ENCODE data around the gene ITGB4.

ITGB4 gene

GRCh38 chr17:75743625-75744206 lies 22.5 kb downstream of the ITGB4 start:
- DNase-seq: no peak
- intact Hi-C loops (cut with DNase I): no loop called here

GRCh38 chr17:75748706-75749105 lies 27.4 kb downstream of the ITGB4 start:
- no peak for DNase-seq
- intact Hi-C loops (cut with DNase I): no loop called here

DNA sequence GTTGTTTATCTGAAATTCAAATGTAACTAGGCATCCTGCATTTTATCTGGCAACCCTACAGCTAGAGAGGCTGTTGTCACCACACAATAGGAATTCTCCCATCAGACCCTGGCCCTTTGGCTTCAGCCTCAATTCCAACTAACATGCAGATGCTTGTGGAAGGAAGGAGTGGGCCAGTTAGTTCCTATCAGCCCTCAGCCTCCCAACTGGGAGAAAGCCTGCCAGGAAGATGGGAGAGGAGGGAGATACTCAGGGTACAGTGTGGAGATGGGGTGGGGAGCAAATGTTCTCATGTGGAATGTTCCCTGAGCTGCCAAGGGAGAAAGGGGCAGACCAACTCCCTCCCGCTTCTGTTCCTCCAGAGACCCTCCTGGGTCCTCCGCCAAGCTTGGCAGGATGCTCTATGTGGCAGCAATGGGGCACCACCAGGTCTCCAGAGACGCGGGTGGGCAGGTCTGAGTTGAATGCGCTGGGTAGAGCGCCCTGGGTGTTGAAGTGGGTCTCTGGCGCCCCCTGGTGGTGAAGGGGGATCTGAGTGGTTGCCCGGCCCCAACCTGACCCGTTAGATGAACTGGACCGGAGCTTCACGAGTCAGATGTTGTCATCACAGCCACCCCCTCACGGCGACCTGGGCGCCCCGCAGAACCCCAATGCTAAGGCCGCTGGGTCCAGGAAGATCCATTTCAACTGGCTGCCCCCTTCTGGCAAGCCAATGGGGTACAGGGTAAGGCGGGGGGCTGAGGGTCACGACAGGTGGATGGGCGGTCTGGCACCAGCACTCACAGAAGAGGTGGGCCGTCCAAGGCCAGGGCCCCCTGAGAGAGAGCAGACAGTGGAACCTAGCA lies 28.5 kb downstream of the ITGB4 start:
- DNase-seq: peak; percentile 81 to 97 (median 91)
- intact Hi-C loops (cut with DNase I): loop anchor here (5.0 kb wide), 1 partner anchor 72 kb away; no protein-coding TSS in a partner anchor

DNA sequence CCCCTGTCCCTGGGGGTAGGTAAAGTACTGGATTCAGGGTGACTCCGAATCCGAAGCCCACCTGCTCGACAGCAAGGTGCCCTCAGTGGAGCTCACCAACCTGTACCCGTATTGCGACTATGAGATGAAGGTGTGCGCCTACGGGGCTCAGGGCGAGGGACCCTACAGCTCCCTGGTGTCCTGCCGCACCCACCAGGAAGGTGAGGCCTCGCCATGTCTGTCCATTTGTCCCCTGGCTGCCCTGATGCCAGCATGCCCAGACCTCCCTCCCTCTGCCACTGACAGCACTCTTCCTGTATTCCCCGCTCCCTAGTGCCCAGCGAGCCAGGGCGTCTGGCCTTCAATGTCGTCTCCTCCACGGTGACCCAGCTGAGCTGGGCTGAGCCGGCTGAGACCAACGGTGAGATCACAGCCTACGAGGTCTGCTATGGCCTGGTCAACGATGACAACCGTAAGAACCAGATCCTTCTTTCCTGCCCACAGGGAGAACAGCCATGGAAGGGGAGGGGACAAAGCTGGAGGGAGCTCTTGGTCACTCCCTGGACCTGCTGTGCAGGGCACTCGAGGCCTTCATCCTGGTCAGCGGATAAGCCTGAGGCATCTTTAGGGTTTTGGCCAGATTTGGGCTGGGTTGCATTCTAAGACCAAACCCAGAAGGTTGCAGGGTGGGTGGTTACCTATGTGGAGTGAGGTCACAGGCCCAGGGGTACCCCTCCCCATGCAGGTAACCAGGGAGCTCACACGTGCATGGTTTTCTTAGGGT lies 29.6 kb downstream of the ITGB4 start:
- DNase-seq: no peak
- intact Hi-C loops (cut with DNase I): loop anchor here (5.0 kb wide), 1 partner anchor 74 kb away; no protein-coding TSS in a partner anchor

- DNase-seq: no peak
- intact Hi-C loops (cut with DNase I): loop anchor here (5.0 kb wide), 1 partner anchor 75 kb away; no protein-coding TSS in a partner anchor
These were observed 30.6 kb downstream of the ITGB4 start for GRCh38 chr17:75751676-75752404.

GRCh38 chr17:75752405-75752709 lies 31.1 kb downstream of the ITGB4 start:
- intact Hi-C loops (cut with DNase I): loop anchor here (5.0 kb wide), 1 partner anchor 75 kb away; no protein-coding TSS in a partner anchor
- no peak for DNase-seq

DNA sequence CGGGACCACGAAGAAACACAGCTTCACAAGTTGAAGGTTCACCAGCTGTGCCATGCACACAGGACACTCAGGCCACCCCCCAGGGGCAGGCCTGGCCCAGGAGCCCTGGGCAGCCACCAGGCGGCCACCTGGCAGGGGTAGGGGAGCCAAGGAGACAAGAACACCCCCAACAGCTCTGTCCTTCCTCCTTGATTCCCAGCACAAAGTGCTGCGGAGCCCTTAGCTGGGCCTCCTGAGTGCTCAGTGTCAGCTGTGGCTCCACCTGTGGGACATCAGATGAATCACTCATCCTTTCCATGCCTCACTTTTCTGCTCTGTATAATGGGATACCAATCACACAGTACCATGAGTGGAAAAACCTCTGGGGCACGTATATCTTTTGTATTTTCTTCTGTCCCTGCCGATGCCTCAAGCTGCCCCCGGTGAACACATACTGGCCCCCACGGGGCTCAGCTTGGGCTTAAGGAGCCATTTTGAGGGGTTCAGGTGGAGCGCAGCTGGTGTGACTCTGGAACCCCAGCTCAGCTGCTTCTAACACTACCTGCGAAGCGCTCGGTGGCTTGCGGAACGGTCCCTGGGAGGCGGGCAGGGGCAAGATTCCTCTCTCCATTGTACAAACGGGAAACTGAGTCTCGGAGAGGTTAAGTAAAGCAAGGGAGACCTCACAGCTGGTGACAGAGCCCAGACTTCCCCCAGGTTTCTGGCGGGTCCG lies 31.7 kb downstream of the ITGB4 start:
- DNase-seq: no peak

DNA sequence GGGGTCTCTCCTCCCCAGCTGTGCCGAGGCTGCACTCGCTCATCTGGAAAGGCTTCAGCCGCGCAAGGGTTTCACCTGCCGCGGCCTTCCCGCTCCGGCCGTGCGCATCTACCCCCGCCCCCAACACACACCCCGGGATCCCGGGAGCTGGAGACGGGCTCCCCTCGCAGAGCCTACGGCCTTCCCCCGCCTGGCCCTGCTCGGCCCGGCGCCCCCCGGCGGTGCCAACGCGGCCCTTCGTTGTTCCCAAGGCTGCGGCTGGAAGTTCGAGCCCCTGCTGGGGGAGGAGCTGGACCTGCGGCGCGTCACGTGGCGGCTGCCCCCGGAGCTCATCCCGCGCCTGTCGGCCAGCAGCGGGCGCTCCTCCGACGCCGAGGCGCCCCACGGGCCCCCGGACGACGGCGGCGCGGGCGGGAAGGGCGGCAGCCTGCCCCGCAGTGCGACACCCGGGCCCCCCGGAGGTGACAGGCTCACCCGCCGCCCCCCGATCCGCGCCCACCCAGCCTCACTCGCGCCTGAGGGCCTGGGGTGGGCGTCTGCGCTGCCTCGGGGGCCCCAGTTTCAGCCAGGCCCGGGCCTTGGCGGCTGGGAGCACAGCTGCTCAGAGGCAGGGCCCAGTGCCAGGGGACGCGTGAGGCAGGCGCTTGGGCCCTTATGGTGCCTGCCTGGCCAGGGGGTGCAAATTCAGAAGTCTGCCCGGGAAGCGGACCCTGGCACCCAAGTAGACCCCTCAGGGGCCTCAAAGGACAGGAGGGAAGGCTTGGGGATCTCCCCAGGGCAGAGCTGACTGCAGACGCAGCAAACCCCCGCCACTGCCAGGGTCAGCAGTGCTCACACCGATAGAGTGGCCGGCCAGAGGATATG lies 32.5 kb downstream of the ITGB4 start:
- peak; percentile 36 to 89 (median 79) for DNase-seq
- intact Hi-C loops (cut with DNase I): loop anchor here (5.0 kb wide), 1 partner anchor 76 kb away; no protein-coding TSS in a partner anchor

More for the DNA sequence above, 31.7 kb downstream of the ITGB4 start:
- intact Hi-C loops (cut with DNase I): loop anchor here (5.0 kb wide), 1 partner anchor 76 kb away; no protein-coding TSS in a partner anchor

DNA sequence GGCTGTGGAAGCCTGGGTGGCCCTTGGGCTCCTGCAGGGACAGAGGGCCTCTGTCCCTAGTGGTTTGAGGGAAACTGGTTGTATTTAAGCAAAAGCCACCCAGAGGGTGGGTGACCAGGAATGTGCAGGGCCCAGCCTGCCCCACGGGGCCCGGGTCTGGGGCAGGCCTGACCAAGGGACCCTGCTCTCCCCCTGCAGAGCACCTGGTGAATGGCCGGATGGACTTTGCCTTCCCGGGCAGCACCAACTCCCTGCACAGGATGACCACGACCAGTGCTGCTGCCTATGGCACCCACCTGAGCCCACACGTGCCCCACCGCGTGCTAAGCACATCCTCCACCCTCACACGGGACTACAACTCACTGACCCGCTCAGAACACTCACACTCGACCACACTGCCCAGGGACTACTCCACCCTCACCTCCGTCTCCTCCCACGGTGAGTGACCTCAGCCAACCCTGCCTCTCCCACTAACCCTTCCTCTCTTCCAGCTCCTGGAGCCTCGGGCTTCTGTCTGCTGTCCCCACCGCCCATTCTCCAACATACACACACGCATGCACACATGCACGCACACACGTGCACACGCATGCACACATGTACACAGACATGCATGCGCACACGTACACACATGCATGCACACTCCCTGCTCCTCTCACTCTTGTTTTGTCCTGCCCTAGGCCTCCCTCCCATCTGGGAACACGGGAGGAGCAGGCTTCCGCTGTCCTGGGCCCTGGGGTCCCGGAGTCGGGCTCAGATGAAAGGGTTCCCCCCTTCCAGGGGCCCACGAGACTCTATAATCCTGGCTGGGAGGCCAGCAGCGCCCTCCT lies 33.3 kb downstream of the ITGB4 start:
- no peak for DNase-seq
- intact Hi-C loops (cut with DNase I): loop anchor here (5.0 kb wide), 1 partner anchor 77 kb away; no protein-coding TSS in a partner anchor

DNA sequence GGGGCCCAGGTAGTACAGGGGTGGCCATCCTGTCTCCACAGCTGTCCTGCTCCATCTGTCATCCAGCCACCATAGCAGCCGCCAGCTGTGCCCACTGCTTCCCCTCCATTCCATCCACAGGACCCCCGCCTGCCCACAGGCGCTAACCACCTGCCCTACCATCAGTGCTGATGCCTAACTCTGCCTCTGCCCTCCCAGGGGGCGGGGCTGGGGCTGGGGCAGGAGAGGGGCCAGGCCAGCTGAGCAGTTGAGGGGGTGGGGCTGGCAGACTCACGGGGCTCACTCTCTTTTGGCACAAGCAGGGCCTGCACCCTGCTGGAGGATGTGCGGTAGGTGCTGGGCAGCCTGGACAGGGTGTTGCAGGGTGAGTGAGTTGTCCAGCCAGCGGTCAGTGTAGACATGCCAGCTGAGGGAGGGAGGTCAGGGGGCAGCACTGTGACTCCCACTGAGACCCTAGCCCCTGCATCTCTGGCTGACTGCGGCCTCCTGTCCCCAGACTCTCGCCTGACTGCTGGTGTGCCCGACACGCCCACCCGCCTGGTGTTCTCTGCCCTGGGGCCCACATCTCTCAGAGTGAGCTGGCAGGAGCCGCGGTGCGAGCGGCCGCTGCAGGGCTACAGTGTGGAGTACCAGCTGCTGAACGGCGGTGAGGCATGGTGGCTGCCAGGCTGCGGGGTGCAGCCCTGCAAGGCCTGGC lies 34.1 kb downstream of the ITGB4 start:
- no peak for DNase-seq
- intact Hi-C loops (cut with DNase I): no loop called here

DNA sequence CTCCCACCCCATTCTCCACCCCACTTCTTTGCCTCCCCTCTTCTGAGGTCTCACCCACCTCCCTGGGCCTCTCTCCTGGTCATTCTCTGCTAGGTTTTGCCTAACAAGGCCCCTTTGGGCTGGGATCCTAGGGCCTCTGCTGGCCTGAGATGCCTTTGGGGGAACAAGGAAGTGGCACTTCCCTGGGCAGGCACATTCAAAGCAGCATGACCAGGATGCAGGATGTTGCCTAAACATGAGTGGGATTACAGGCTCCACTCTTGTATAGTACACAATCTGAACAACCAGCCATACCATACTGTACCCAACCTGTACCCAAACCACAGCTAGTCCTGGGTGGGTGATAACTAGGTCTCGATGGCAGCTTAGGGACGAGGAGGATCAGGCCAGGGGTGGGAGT lies 34.7 kb downstream of the ITGB4 start:
- no peak for DNase-seq

DNA sequence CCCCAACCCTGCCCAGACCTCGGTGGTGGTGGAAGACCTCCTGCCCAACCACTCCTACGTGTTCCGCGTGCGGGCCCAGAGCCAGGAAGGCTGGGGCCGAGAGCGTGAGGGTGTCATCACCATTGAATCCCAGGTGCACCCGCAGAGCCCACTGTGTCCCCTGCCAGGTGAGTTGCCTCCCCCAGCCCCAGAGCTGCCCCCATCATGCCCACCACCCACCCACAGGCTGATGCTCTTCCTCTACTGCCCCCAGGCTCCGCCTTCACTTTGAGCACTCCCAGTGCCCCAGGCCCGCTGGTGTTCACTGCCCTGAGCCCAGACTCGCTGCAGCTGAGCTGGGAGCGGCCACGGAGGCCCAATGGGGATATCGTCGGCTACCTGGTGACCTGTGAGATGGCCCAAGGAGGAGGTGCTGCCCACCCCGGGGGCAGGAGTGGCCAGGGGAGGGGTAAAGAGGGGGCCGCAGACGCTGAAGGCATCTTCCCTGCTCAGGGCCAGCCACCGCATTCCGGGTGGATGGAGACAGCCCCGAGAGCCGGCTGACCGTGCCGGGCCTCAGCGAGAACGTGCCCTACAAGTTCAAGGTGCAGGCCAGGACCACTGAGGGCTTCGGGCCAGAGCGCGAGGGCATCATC lies 35.3 kb downstream of the ITGB4 start:
- intact Hi-C loops (cut with DNase I): no loop called here
- no peak for DNase-seq

More for the DNA sequence above, 34.7 kb downstream of the ITGB4 start:
- intact Hi-C loops (cut with DNase I): no loop called here

GRCh38 chr17:75757086-75757681 lies 35.9 kb downstream of the ITGB4 start:
- DNase-seq: no peak

DNA sequence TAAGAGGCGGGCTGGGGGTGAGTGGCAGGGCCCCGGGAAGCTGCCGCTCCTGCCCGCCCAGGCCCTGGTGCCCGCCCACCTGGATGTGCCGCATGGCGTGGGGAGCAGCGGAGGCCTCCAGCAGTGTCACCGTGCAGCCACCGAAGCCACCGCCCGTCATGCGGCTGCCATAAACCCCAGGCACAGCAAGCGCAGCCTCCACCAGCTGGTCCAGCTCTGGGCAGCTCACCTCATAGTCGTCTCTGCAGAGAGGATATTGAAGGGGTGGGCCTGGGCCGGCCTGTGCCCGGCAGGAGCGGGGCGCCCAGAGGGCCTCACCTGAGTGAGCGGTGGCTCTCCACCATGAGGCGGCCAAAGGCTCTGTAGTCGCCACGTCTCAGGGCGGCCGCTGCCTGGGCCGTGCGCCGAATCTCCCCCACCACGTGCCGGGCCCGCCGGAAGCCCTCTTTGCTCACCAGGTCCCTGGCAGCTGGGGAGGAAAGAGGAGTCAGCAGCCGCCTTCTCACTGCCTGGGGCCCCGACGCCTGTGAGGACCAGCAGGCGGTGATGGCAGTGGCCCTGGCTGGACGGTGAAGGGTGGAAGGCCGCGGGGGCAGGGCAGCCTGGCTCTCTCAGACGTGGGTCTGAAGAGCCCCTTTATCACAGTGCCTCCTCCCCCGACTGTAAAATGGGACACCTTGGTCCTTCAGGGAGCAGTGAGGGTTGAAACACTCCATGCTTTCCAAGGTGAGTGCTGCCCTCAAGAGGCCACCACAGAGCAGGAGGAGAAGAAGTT lies 37.1 kb downstream of the ITGB4 start:
- intact Hi-C loops (cut with DNase I): no loop called here
- DNase-seq: peak in 1 of 42 donors; percentile 28

More at GRCh38 chr17:75757086-75757681, 35.9 kb downstream of the ITGB4 start:
- intact Hi-C loops (cut with DNase I): no loop called here
